ENCODE results near the gene VDR. TPM values are rescaled to one million over a fixed set of nuclear protein-coding genes. Genes with fewer than 3 reads are reported as not detected.

The VDR gene
- total RNA-seq, 2 experiments from 2014 or later, result 108 to 124 TPM

- intact Hi-C loops (cut with DNase I, micrococcal nuclease), result loop anchor here (1.0 kb wide), 2 partner anchors 96 to 123 kb away; no protein-coding TSS in a partner anchor
- Mint-ChIP-seq H3K27me3 (no peaks in the 10 kb centered on the region), H3K36me3 (ENCODE audit: low read depth) (peaks cover 6% of the 10 kb centered on the region), H3K9me3 (ENCODE audit: low read depth) (no peaks in the 10 kb centered on the region), H3K27ac (no peak overlapping the region), H3K4me1 (peaks cover 60% of the 10 kb centered on the region), H3K4me3 (no peak overlapping the region)
- DNase-seq (peak; percentile 69), ATAC-seq (peak; percentile 8)
- ChIA-PET POLR2A (interaction anchor here (0.7 to 1.9 kb wide), 8 partner anchors 19 to 80 kb away, joined by 3 to 9 read pairs (median 4); partner anchors contain the start of gene HDAC7), CTCF (interaction anchor here (0.5 to 14.5 kb wide), 62 partner anchors 8 to 660 kb away, joined by 3 to 303 read pairs (median 5); partner anchors contain the start of genes ENDOU, RAPGEF3, TMEM106C and VDR)
These were observed 66.4 kb downstream of the VDR start for GRCh38 chr12:47838286-47838931.

DNA sequence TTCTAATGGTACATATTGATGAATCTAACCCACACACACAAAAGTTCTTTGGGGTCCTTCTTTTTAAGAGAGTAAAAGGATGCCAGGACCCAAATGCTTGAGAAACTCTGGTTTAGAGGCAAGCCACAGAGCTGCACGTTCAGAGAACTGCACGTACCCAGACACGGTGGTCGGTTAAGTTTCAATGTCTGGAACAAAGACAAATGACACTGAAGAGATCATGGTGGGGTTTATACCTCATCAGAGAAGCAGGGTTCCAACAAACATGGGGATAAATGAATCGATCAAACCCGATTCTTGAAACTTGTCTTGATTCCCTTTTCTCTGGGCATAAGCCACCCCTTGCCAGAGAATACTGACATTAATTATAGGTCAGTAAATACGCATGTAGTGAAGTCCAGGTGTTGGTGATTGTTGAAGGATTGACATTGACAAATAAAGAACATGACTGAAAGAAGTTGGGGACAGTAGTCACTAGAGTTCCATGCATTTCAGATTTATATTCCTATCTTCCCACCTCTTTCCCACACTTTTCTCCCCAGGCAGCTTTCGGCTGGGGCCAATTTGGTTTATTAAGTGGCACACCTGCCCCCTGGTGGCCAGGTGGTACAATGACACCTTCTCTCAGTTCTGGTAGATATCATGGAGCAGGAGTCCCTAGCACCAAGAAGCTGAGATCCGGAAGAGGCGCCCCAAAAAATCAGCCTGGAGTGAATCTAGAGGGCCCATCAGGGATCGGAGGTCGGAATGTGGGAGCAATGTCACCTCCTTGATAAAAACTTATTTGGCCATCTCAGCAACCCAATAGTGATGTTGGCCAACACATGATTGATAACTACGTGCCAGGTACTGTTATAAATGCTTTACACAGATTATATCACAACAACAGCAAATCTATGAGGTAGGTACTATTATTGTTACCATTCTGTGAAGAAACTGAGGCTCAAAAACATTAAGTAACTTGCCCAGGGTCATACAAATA, 67.3 kb downstream of the VDR start:
- H3K27me3 Mint-ChIP-seq, result no peaks in the 10 kb centered on the region
- POLR2A ChIA-PET, result interaction anchor here (0.7 to 1.9 kb wide), 5 partner anchors 18 to 66 kb away, joined by 3 to 9 read pairs (median 5); partner anchors contain the start of gene HDAC7
- H3K4me1 Mint-ChIP-seq, result peaks cover 65% of the 10 kb centered on the region
- peak overlapping the region; percentile 49 for H3K27ac Mint-ChIP-seq
- DNase-seq, result peak; percentile 80
- peak overlapping the region; percentile 3 for H3K4me3 Mint-ChIP-seq
- H3K36me3 Mint-ChIP-seq (ENCODE audit: low read depth), result peaks cover 2% of the 10 kb centered on the region
- H3K9me3 Mint-ChIP-seq (ENCODE audit: low read depth), result no peaks in the 10 kb centered on the region
- intact Hi-C loops (cut with DNase I, micrococcal nuclease), result loop anchor here (1.0 kb wide), 7 partner anchors 29 to 186 kb away; partner anchors contain the start of gene TMEM106C (in 1 of the 2)
- no peak for ATAC-seq
- CTCF ChIA-PET, result interaction anchor here (0.6 to 14.5 kb wide), 51 partner anchors 8 to 328 kb away, joined by 3 to 303 read pairs (median 5); partner anchors contain the start of genes ENDOU, RAPGEF3, TMEM106C and VDR

DNA sequence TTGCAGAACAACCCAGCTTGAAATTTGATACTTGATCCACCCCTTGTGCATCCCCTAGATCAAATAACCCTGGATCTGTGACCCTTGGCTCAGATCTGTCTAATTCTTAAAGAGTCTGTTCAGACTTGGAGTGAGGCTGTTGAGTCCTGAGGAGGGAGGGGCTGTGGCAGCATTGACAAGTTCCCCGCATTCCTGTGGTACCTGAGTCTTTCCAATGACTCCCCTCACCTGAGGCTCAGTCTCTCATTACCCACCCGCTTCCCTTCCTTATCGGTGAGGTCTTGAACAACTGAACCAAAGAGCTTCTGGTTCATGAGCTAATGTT, 69.0 kb downstream of the VDR start:
- Mint-ChIP-seq H3K4me3 (no peak overlapping the region), H3K36me3 (ENCODE audit: low read depth) (no peaks in the 10 kb centered on the region), H3K27ac (peak overlapping the region; percentile 99), H3K9me3 (ENCODE audit: low read depth) (no peaks in the 10 kb centered on the region), H3K4me1 (peaks cover 74% of the 10 kb centered on the region), H3K27me3 (no peaks in the 10 kb centered on the region)
- intact Hi-C loops (cut with DNase I, micrococcal nuclease), result no loop called here
- DNase-seq (no peak), ATAC-seq (no peak)
- ChIA-PET CTCF (interaction anchor here (0.6 to 14.5 kb wide), 24 partner anchors 8 to 347 kb away, joined by 3 to 303 read pairs (median 5); partner anchors contain the start of genes HDAC7, TMEM106C and VDR), POLR2A (interaction anchor here (5.9 to 7.0 kb wide), 2 partner anchors 16 to 25 kb away, joined by 90 to 215 read pairs; partner anchors contain the start of gene HDAC7)

GRCh38 chr12:47835006-47835830, 69.6 kb downstream of the VDR start:
- intact Hi-C loops (cut with DNase I, micrococcal nuclease), result no loop called here
- DNase-seq (no peak), ATAC-seq (no peak)
- H3K27ac Mint-ChIP-seq, result peak overlapping the region; percentile 99
- no peaks in the 10 kb centered on the region for H3K27me3 Mint-ChIP-seq
- peak overlapping the region; percentile 73 for H3K4me3 Mint-ChIP-seq
- H3K4me1 Mint-ChIP-seq, result peaks cover 80% of the 10 kb centered on the region
- POLR2A ChIA-PET, result interaction anchor here (5.9 to 7.0 kb wide), 2 partner anchors 16 to 25 kb away, joined by 90 to 215 read pairs; partner anchors contain the start of gene HDAC7
- H3K36me3 Mint-ChIP-seq (ENCODE audit: low read depth), result peaks cover 2% of the 10 kb centered on the region
- H3K9me3 Mint-ChIP-seq (ENCODE audit: low read depth), result no peaks in the 10 kb centered on the region
- CTCF ChIA-PET, result interaction anchor here (0.7 to 14.5 kb wide), 23 partner anchors 8 to 347 kb away, joined by 3 to 303 read pairs (median 5); partner anchors contain the start of genes HDAC7, TMEM106C and VDR

DNA sequence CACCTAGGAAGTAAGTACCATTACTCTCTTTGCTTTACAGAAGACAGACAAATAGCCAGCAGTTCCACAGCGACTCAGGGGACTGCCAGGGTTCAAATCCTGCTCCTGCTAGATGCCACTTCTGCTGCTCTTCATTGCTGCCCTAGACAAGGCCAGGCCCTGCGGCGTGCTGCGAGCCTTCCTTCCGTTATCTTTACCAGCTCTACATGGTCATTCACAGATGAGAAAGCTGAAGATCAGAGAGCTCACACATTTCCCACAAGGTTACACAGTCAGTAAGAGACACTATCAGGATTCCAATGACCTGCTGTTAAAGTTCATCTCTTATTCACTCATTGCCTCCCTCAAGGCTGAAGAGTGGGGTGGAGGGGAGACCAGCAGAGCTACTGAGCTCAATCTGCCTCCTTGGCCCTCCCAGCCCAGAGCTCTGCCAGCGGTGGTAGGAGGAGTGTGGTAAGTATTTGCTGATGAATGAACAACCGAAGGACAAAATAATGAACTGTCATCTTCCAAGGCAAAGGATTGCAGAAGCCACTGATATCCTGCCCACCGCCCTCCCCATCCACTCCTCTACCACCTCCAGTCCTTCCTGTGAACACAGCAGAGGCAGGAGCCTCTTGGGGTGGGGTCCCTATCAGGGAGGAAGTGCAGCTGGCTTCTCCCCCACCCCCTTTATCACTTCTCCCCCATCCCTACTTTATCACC, 70.4 kb downstream of the VDR start:
- peaks cover 87% of the 10 kb centered on the region for H3K4me1 Mint-ChIP-seq
- intact Hi-C loops (cut with DNase I, micrococcal nuclease), result loop anchor here in 1 of 2 experiments (5.0 kb wide), 1 partner anchor 1617 kb away; no protein-coding TSS in a partner anchor
- H3K36me3 Mint-ChIP-seq (ENCODE audit: low read depth), result peaks cover 2% of the 10 kb centered on the region
- no peaks in the 10 kb centered on the region for H3K27me3 Mint-ChIP-seq
- DNase-seq, result peak; percentile 55
- no peaks in the 10 kb centered on the region for H3K9me3 Mint-ChIP-seq (ENCODE audit: low read depth)
- peak overlapping the region; percentile 99 for H3K27ac Mint-ChIP-seq
- peak; percentile 1 for ATAC-seq
- H3K4me3 Mint-ChIP-seq, result peak overlapping the region; percentile 73
- CTCF ChIA-PET, result interaction anchor here (0.7 to 14.5 kb wide), 19 partner anchors 10 to 181 kb away, joined by 3 to 303 read pairs (median 9); partner anchors contain the start of genes HDAC7 and VDR
- POLR2A ChIA-PET, result interaction anchor here (0.7 to 7.0 kb wide), 5 partner anchors 15 to 57 kb away, joined by 3 to 215 read pairs (median 14); partner anchors contain the start of gene HDAC7

GRCh38 chr12:47833591-47834012, 71.2 kb downstream of the VDR start:
- DNase-seq (no peak), ATAC-seq (no peak)
- Mint-ChIP-seq H3K36me3 (ENCODE audit: low read depth) (peaks cover 2% of the 10 kb centered on the region), H3K9me3 (ENCODE audit: low read depth) (no peaks in the 10 kb centered on the region), H3K27ac (peak overlapping the region; percentile 99), H3K4me1 (peaks cover 94% of the 10 kb centered on the region), H3K27me3 (no peaks in the 10 kb centered on the region), H3K4me3 (peak overlapping the region; percentile 73)
- intact Hi-C loops (cut with DNase I, micrococcal nuclease), result loop anchor here in 1 of 2 experiments (5.0 kb wide), 1 partner anchor 1616 kb away; no protein-coding TSS in a partner anchor
- ChIA-PET CTCF (interaction anchor here (0.6 to 14.5 kb wide), 18 partner anchors 9 to 1438 kb away, joined by 3 to 303 read pairs (median 6); partner anchors contain the start of genes HDAC7 and VDR), POLR2A (interaction anchor here (0.7 to 7.0 kb wide), 9 partner anchors 10 to 71 kb away, joined by 3 to 215 read pairs (median 8); partner anchors contain the start of genes HDAC7 and VDR)

DNA sequence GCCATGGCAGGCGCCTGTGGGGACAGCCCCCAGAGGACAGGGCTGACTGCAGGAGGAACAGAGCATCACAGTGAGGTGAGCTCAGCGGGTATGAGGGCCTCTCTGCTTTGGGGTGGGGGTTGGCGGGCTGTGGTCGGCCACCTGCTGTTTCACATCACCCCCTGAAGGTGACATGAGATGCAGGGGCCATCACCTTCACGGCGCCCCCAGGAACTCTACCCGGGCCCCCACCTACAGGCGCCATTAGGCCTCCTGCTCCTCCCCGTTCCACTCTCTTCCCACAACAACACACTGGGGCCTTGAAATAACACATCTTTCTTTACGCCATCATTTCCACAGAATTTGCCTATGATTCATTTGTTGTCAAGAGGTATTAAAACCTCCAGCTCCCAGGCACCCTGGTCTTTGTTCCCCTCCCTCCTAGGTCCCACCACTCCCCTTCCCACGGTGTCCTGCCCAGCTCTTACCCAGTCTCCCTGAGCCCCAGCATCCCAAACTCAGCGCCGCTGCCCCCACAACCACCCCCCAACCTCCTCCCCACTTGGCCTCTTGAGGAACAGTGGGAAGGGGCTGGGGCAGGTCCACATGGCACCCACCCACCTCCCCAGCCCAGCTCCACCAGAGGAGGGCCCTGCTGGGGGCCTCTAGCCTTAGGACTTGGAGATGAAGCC, 72.4 kb downstream of the VDR start:
- peak; percentile 77 for ATAC-seq
- intact Hi-C loops (cut with DNase I, micrococcal nuclease), result loop anchor here (1.0 to 5.0 kb wide), 8 partner anchors 12 to 1615 kb away; partner anchors contain the start of genes HDAC7 (in 1 of the 2) and RPAP3 (in 1 of the 2)

GRCh38 chr12:47829584-47829983, 75.2 kb downstream of the VDR start:
- peak overlapping the region; percentile 71 for H3K4me3 Mint-ChIP-seq
- peak overlapping the region; percentile 92 for H3K27ac Mint-ChIP-seq
- DNase-seq (no peak), ATAC-seq (no peak)
- peaks cover 2% of the 10 kb centered on the region for H3K36me3 Mint-ChIP-seq (ENCODE audit: low read depth)
- H3K9me3 Mint-ChIP-seq (ENCODE audit: low read depth), result no peaks in the 10 kb centered on the region
- intact Hi-C loops (cut with DNase I, micrococcal nuclease), result no loop called here
- no peaks in the 10 kb centered on the region for H3K27me3 Mint-ChIP-seq
- ChIA-PET CTCF (interaction anchor here (0.7 to 14.5 kb wide), 8 partner anchors 8 to 253 kb away, joined by 3 to 303 read pairs (median 6); partner anchors contain the start of gene HDAC7), POLR2A (interaction anchor here (0.6 to 2.5 kb wide), 3 partner anchors 16 to 440 kb away, joined by 3 to 21 read pairs (median 3); no protein-coding TSS in a partner anchor)
- peaks cover 91% of the 10 kb centered on the region for H3K4me1 Mint-ChIP-seq

More for the DNA sequence above, 72.4 kb downstream of the VDR start:
- CTCF ChIA-PET, result interaction anchor here (0.6 to 14.5 kb wide), 29 partner anchors 8 to 800 kb away, joined by 3 to 303 read pairs (median 4); partner anchors contain the start of genes HDAC7, TMEM106C and VDR
- Mint-ChIP-seq H3K9me3 (ENCODE audit: low read depth) (no peaks in the 10 kb centered on the region), H3K4me3 (peak overlapping the region; percentile 73), H3K27ac (peak overlapping the region; percentile 99), H3K27me3 (no peaks in the 10 kb centered on the region), H3K4me1 (peaks cover 92% of the 10 kb centered on the region), H3K36me3 (ENCODE audit: low read depth) (peaks cover 2% of the 10 kb centered on the region)
- DNase-seq, result peak; percentile 94
- POLR2A ChIA-PET, result interaction anchor here (0.8 to 7.0 kb wide), 12 partner anchors 13 to 620 kb away, joined by 3 to 215 read pairs (median 9); partner anchors contain the start of genes HDAC7 and VDR
